Activated T-helper 1 cell treated with Interleukin-2 at 50 U/mL for 16 hours (primary cell): ENCODE measurements around the gene TPM3.
"Not testable (repeated sequence)": the region's sequence is repeated elsewhere in the genome, so short reads cannot be mapped to it uniquely, and the experiment has no call there.

Source experiments
- DNase-seq: peaks from one replicate; pipeline ENCODE4 v3.0.0-alpha.2; 2020; ENCODE audit warnings: low read depth

Gene TPM3

GRCh38 chr1:154191990-154192461 lies at the start of gene TPM3:
Gene TPM3 (minus strand): TSS chr1:154192100. CDS start chr1:154192018, 82 bp downstream.
- DNase-seq: no peak

DNA sequence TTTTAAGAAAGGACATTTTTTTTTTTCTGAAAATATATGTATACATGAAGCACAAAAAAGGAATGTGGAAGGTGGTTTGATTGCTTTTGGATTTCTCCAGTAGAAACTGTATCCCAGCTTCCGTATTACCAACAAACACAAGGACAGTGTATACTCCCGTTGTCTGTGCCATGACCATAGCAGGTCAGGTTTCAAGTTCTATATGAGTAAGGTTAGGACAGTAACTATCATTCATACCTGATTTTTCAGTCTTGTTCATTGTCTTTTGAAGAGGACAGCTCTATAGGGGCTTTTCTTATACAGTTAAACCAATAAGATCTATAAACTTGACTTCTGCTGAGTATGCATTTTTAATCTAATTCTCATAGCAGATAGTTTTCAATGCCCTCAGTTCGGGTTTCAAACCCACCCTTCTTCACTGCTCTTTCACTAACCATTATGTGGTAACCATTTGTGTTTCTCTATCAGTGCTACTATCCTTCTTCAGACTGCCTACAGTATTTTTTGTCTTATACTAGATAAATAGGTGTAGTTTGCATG lies 48.5 kb upstream of the TPM3 start:
- no peak for DNase-seq

DNA sequence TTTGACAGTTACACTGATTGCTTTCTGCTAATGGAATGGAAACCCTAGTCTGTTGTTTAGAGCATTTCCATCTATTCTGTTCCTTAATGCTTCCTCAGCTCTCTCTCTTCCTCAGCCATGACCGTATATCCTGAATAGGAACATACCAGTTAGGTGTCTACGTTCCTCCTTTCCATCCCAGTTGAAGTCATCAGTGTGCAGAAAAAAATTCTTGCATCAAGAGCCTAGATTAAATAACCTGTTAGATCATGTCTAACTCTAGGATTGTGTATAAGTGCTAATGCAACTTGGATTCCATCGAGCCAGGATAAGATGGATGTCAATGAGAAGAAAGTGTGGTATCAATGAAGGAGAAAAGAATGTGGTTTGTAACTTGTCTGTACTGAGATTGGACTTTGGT lies 47.6 kb upstream of the TPM3 start:
- DNase-seq: no peak

DNA sequence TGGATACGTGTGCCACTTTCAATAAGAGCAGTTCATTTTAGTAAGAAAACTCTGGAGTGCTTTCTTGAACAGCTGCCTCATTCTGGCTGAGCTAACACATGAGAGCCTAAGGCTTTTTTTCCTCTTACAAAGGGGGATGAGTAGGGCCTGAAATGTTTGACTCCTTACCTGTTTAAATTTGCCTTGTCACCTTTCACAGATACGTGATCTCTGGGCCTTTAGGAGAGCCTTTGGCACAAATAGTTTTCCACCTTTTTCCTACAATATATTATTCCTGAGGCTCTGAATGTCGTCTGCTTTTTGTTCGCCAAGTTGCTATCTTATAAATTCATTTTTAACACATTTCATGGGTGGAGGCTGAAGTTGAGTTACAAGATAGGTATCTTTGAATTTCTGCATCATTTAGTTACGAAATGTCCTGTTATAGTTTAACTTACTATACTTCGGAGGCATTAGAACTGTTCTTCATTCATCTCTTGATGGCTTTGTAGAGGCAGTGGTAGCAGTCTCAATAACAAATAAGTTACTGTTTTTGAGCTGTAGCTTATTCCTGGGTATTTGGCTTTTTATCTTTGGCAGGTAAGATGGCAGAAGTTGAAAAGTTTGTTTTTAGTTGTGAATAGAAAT lies 46.1 kb upstream of the TPM3 start:
- DNase-seq: no peak

- no peak for DNase-seq
Measured at GRCh38 chr1:154237435-154237834, 45.5 kb upstream of the TPM3 start.

- DNase-seq: no peak
Measured at GRCh38 chr1:154236855-154237254, 45.0 kb upstream of the TPM3 start.

DNA sequence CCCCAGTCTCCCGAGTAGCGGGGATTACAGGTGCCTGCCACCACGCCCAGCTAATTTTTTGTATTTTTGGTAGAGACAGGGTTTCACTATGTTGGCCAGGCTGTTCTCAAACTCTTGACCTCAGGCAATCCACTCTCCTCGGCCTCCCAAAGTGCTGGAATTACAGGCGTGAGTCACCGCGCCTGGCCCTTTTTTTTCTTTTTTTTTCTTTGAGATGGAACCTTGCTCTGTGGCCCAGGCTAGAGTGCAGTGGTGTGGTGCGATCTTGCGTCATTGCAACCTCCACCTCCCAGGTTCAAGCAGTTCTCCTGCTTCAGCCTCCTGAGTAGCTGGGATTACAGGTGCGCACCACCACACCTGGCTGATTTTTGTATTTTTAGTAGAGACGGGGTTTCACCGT lies 41.2 kb upstream of the TPM3 start:
- DNase-seq: not testable (repeated sequence)

DNA sequence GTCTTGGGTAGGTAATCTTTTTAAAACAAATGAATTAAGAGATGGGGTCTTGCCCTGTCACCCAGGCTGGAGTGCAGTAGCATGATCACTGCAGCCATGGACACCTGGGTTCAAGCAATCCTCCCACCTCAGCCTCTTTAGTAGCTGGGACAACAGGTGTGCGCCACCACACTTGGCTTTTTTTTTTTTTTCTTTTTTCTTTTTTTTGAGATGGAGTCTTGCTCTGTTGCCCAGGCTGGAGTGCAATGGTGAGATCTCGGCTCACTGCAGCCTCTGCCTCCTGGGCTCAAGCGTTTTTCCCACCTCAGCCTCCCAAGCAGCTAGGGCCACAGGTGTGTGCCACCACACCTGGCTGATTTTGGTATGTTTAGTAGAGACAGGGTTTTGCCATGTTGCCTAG lies 39.2 kb upstream of the TPM3 start:
- DNase-seq: not testable (repeated sequence)

- no peak for DNase-seq
Measured at GRCh38 chr1:154225370-154225769, 33.5 kb upstream of the TPM3 start.

- no peak for DNase-seq
Measured at GRCh38 chr1:154223621-154224020, 31.7 kb upstream of the TPM3 start.

GRCh38 chr1:154222918-154223317 lies 31.0 kb upstream of the TPM3 start:
- DNase-seq: no peak

GRCh38 chr1:154222518-154222917 lies 30.6 kb upstream of the TPM3 start:
- no peak for DNase-seq

DNA sequence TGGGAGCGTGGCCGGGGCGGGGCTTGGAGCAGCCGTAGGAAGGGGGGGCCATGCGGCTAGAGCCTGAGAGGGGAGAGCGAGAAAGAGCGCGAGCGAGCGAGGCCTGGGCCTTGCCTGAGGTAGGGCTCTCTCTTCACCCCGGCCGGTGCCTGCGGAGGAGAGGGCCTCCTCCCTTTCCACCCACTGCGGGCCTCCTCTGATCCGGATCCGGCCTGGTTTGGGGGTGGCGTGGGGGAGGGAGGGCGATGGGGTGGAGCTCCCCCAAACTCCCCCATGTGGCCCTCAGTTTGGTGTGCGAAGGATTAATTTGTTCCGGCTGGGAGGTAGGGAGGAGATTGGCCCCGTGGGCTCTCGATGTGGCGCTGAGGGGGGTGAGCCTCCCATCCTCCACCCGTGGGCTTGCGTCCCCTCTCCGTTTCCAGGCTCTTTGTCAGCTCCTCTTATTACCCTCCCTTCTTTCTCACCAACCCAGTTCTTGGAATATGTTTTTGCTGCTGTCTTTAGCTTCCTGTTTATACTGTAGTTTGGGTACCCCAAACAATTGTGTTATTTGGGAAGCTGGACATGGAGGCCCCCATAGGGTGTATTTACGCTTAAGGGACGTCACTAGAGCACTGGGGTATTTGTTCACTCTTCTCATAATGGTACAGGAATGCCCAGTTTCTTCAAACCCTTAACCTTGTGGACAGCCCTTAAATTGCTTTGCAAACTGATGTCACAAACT lies 29.5 kb upstream of the TPM3 start:
- peak; percentile 57 for DNase-seq

DNA sequence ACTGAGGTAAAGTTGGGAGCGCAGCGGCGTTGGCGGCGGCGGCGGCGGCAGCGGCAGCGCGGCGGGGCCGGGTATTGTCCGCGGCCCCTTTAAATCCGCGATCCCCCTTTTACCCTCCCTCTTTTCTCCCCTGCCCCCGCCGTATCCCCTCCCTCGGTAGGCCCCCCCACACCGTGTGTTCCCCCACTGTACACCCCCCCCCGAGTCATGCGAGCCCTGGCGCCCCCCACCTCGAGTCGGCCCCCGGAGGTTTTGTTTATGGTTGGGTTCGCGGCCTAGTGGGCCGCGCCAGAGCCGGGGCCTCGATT lies 29.0 kb upstream of the TPM3 start:
- DNase-seq: no peak

GRCh38 chr1:154220071-154220969 lies 28.4 kb upstream of the TPM3 start, which contains the start of gene UBAP2L:
Gene UBAP2L (plus strand): TSS chr1:154220955. CDS start chr1:154225124, 4,169 bp downstream.
- peak; percentile 99 for DNase-seq

DNA sequence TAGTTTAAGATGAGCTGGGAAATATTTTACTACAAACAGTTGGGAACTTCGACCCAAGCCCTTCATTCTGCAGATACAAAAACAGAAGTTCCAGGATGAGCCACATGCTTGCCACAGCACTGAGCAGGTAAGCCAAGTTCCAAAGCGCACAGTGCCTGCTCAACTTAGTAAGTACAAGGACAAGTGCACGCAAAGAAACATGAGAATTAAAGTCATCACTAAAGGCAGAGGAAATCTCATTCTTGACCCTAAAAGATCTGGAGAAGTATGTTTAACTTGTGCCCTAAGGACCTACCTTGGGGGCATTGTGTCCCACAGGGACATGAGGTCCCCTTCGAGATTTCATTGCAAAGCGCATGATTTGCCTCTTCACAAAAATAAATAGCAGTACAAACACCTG lies 27.6 kb upstream of the TPM3 start:
- no peak for DNase-seq

- no peak for DNase-seq
Measured at GRCh38 chr1:154218545-154218944, 26.6 kb upstream of the TPM3 start.

GRCh38 chr1:154213274-154213673 lies 21.4 kb upstream of the TPM3 start:
- DNase-seq: no peak

GRCh38 chr1:154212083-154212482 lies 20.2 kb upstream of the TPM3 start:
- no peak for DNase-seq

- no peak for DNase-seq
Measured at GRCh38 chr1:154208677-154209388, 16.9 kb upstream of the TPM3 start.

GRCh38 chr1:154207262-154207661 lies 15.4 kb upstream of the TPM3 start:
- no peak for DNase-seq

GRCh38 chr1:154206196-154206595 lies 14.3 kb upstream of the TPM3 start, which contains the start of gene CFAP141:
Gene CFAP141 (minus strand): TSS chr1:154206333. CDS start chr1:154206307, 26 bp downstream.
- DNase-seq: no peak
